Stimulated activated effector memory CD8-positive, alpha-beta T cell treated with anti-CD3 and anti-CD28 coated beads, Interleukin-12 subunit alpha, Interleukin-12 subunit beta, amount 100 ng/mL, for 72 hours (primary cell): ENCODE data around the gene DENND1A.
A peak's percentile ranks its signal among the peaks of the same experiment; 100 is the strongest.

Source experiments
- ATAC-seq: fragments of 150-1000 bp; cut with Tn5 transposase; 2 replicates; pipeline ENCODE4 v1.10.0; 2021
- DNase-seq, 2 donors: peaks; one replicate each; pipeline ENCODE4 v3.0.0; 2021 to 2022; ENCODE audit warnings: low spot score in 2 of 2
- H3K27ac Mint-ChIP-seq: one replicate; pipeline ENCODE4 v1.8.0; 2022; ENCODE audit warnings: mild to moderate bottlenecking, mixed read lengths
- H3K36me3 Mint-ChIP-seq: one replicate; pipeline ENCODE4 v1.8.0; 2022; ENCODE audit warnings: mild to moderate bottlenecking, mixed read lengths
- H3K4me1 Mint-ChIP-seq: one replicate; pipeline ENCODE4 v1.8.0; 2022; ENCODE audit warnings: mixed read lengths
- H3K4me3 Mint-ChIP-seq: one replicate; pipeline ENCODE4 v1.8.0; 2022; ENCODE audit warnings: mild to moderate bottlenecking, mixed read lengths
- H3K9me3 Mint-ChIP-seq: one replicate; pipeline ENCODE4 v1.8.0; 2022; ENCODE audit warnings: mixed read lengths

Gene DENND1A

DNA sequence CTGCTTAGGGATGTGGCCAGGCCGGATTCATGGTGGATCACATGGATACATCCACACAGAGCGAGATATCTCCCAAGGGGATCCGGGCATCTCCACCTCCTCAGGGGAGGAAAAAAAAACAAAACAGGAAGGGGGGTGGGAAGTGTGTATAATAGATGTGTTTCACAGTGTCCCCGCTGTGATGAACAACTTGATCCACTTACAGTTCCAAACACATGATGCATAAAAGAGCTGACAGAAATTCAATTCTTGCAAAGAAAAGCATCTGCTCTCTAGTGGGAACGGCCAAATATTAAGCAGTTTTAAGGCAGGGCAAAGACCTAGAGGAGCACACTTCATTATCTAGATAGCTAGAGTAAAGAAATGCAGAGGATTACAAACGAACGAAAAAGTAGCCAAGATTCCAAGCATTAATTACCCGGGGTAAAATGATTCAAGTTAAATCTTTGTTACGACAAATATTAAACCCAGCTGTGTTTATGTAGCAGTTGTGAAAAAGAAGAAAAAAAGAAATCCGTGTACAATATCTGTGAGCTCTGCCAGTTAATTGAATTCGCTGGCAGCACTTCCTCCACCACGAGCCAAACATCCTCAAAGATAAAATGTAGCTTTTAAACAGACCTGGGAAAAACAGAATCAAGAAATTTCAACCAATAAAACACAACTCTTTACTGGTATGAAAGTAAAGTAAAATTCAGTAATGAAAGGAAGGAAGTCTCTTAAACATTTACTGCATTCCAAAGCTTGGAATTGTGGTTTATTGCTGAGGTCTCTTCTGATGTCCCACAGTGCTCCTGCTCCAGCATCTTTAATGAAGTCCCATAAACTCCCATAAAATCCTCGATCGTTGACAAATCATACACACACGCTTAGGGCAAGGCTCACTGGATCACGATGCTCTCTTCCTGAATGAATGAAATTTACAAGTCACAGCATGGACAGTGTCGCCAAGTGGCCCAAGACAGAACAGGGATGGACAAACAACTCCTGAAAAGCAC is 360.9 kb downstream of the DENND1A start:
- H3K27ac Mint-ChIP-seq, result no peak overlapping the region
- H3K9me3 Mint-ChIP-seq, result no peaks in the 10 kb centered on the region
- no peak overlapping the region for H3K4me3 Mint-ChIP-seq
- DNase-seq (no peak), ATAC-seq (no peak)
- peaks cover 6% of the 10 kb centered on the region for H3K4me1 Mint-ChIP-seq
- no peaks in the 10 kb centered on the region for H3K36me3 Mint-ChIP-seq

DNA sequence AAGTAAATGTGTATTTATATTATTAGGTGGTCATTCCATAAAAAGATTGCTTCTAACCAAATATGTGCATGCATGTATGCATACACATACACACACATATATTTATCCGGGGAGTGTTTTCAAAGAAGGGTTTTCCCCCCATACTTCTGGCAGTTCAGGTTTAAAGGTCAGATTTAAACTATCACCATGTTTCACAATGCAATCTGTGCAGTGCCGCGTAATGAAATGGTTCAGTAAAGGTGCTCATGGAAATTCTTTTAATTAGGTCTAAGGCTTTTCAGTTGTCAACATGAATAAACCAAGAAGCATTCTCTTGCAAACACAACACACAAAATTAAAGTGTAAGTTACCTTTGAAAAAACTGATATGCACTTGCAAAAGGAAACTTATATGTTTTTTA is 362.9 kb downstream of the DENND1A start:
- DNase-seq (no peak), ATAC-seq (no peak)
- H3K27ac Mint-ChIP-seq, result no peak overlapping the region
- H3K36me3 Mint-ChIP-seq, result no peaks in the 10 kb centered on the region
- no peaks in the 10 kb centered on the region for H3K9me3 Mint-ChIP-seq
- no peak overlapping the region for H3K4me3 Mint-ChIP-seq
- H3K4me1 Mint-ChIP-seq, result peaks cover 19% of the 10 kb centered on the region

DNA sequence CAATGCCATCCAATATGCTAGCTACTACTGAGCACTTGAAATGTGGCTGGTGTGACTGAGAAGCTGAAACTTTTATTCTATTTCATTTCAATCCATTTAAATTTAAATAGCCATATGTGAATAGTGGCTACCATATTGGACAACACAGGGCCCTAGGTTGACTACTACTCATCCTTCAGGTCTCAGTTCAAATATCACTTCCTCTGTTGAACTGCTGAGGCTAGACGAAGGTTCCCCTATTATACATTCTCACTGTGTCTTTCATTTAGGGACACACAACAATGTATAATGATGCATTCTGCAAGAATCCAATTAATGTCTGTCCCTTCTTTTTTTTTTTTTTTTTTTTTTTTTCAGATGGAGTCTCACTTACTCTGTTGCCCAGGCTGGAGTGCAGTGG is 365.3 kb downstream of the DENND1A start:
- H3K4me3 Mint-ChIP-seq, result no peak overlapping the region
- DNase-seq (no peak), ATAC-seq (no peak)
- H3K36me3 Mint-ChIP-seq, result no peaks in the 10 kb centered on the region
- H3K4me1 Mint-ChIP-seq, result peaks cover 23% of the 10 kb centered on the region
- H3K27ac Mint-ChIP-seq, result no peak overlapping the region
- no peaks in the 10 kb centered on the region for H3K9me3 Mint-ChIP-seq

DNA sequence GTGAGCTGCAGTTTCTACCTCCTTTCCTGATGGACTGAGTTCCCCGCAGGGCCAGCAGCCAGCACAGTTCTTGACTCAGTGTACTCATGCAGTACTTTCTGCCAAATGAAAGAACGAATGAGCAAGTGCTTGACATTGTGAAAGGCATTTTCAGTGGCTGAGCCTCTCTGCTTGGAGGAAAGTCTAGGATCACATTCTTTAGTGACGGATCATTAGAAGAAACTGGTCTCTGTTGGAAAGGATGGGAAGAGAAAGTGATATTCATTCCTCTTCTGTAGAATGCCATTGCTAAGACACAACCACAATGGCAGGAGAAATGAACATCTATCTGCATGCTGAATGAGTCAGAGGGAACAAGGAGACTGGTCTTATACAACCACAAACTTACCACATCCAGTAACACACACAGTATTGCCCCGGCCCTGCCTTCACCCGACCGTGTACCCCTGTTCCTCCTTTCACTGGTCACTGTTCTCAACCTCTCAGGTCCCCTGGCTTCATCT is 367.0 kb downstream of the DENND1A start:
- ATAC-seq (peak; percentile 97), DNase-seq (peak in 1 of 2 donors; percentile 59)
- H3K4me3 Mint-ChIP-seq, result no peak overlapping the region
- H3K9me3 Mint-ChIP-seq, result no peaks in the 10 kb centered on the region
- peaks cover 23% of the 10 kb centered on the region for H3K4me1 Mint-ChIP-seq
- H3K27ac Mint-ChIP-seq, result no peak overlapping the region
- H3K36me3 Mint-ChIP-seq, result peaks cover 5% of the 10 kb centered on the region

DNA sequence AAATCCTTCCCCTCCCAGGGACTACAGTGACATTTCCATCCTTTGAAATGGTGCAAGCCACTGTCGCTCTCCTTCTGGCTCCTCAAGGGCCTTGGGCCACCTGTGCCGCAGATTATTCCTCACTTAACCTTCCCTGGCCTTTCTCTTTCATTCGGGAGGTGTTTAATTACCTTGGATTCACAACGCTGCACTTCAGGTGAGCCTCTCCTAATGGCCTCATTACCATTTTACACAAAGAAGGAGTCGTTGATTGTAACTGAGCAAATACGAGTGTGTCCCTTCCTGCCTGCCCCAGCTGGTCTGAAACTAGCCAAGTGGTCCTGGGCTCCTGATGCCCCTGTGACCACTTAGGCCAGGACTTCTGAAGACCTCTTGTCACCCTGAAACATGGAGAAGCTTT is 368.9 kb downstream of the DENND1A start:
- DNase-seq, result no peak
- no peak overlapping the region for H3K4me3 Mint-ChIP-seq
- peaks cover 23% of the 10 kb centered on the region for H3K4me1 Mint-ChIP-seq
- ATAC-seq, result no peak
- peaks cover 5% of the 10 kb centered on the region for H3K36me3 Mint-ChIP-seq
- H3K27ac Mint-ChIP-seq, result no peak overlapping the region
- H3K9me3 Mint-ChIP-seq, result no peaks in the 10 kb centered on the region

DNA sequence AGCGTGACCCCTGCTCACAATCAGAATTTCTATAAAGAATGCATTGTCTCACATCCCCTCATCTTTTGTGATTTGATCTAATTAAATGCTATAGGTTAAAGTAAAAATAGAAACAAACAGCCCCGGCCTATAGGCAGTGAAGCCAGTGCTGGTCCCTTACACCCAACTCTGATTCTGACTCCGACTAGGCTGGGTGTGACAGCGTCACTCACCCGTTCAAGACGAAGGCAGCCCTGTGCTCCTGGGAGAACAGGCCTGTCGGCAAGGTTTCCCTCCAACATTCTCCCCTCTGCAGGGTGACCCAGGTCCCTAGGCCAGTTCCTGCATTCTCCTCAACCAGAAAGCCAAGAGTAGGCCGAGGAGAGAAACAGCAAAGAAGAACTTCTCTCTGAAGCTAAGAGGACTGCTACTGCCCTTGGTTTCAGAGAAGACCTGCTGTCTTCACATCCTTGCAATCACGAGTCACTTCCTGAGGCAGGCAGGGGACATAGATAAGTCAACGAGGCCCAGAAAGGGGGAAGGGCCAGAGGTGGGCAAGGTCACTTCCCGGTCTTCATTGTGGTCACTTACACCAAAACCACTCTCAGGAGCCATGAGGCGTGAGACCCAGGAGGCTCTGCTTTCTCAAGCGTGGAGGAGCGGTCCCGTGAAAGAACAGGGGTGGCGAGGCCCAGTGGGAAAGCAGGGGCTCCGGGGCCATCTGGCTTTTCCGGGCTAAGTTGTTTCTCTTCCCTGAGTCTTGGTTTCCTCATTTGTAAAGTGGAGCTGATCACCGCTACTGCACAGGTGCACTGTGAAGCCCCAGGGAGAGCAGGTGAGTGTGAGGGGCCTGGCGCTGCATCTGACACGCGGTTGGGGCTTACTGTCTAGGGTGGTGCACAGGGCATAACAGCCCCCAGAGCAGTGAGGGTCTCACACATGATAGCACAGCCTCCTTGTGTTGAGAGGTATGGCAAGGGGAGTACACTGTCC is 373.2 kb downstream of the DENND1A start:
- H3K4me1 Mint-ChIP-seq, result peaks cover 2% of the 10 kb centered on the region
- H3K36me3 Mint-ChIP-seq, result peaks cover 15% of the 10 kb centered on the region
- DNase-seq (no peak), ATAC-seq (no peak)
- H3K4me3 Mint-ChIP-seq, result no peak overlapping the region
- no peaks in the 10 kb centered on the region for H3K9me3 Mint-ChIP-seq
- H3K27ac Mint-ChIP-seq, result no peak overlapping the region

DNA sequence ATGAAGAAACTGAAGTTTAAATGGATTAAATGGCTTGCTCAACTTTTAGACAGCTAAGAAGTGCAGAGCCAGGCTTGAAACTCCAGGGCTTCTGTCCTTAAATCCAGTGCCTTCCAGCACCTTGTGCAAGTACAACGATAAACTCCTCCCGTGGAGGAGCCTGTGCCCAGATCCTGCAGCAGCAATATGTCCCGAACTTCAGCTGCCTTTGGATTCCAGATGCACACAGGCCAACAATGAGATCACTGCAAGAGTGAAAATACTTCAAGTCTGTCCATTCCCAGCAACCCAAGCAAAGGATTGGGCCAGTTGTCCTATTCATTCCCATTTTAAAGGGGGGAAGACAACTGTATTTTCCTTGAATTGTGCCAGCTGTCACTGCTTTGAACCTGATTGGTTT is 374.3 kb downstream of the DENND1A start:
- Mint-ChIP-seq H3K4me3 (no peak overlapping the region), H3K9me3 (no peaks in the 10 kb centered on the region), H3K4me1 (no peaks in the 10 kb centered on the region), H3K36me3 (peaks cover 18% of the 10 kb centered on the region), H3K27ac (no peak overlapping the region)
- ATAC-seq (no peak), DNase-seq (no peak)

DNA sequence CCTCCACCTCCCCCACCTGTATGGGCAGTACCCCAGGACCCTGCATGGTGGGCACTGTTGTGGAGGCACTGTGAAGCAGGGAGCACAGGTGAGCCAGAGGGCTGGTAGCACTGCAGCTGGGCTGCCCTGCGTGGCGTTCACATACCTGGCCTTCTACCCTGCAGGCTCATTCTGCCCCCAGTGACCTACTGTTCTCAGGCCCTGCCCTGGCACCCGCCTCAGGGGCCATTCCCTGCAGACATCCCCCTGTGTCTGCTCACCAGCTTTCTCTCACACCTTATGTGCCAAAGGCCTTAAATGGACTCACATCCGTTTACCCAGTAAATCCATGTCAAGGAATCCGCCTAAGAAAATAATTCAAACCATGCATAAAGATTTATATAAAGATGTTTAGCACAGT is 377.4 kb downstream of the DENND1A start:
- H3K27ac Mint-ChIP-seq, result no peak overlapping the region
- no peaks in the 10 kb centered on the region for H3K9me3 Mint-ChIP-seq
- ATAC-seq, result no peak
- H3K36me3 Mint-ChIP-seq, result peaks cover 12% of the 10 kb centered on the region
- H3K4me1 Mint-ChIP-seq, result peaks cover 8% of the 10 kb centered on the region
- DNase-seq, result no peak
- H3K4me3 Mint-ChIP-seq, result no peak overlapping the region

DNA sequence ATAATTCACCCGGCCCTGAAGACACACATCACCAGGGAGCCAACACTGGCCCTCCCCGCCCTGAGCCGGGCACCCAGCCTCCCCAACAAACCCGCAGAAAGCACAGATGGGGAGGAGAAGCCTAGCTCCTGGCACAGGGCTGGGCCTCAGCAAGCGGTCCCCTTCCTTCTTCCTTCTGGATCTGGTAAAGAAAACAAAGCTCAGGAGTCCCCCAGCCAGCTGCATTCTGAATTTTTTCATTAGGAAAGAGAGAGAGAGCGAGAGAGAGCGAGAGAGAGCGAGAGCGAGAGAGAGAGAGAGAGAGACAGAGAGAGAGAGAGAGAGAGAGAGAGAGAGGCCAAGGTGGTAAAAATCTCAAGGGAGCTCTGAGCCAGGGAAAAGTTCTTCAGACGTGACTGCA is 378.2 kb downstream of the DENND1A start:
- peaks cover 12% of the 10 kb centered on the region for H3K36me3 Mint-ChIP-seq
- DNase-seq, result no peak
- H3K9me3 Mint-ChIP-seq, result no peaks in the 10 kb centered on the region
- H3K4me1 Mint-ChIP-seq, result peaks cover 8% of the 10 kb centered on the region
- H3K4me3 Mint-ChIP-seq, result no peak overlapping the region
- ATAC-seq, result no peak
- H3K27ac Mint-ChIP-seq, result peak overlapping the region; percentile 26

DNA sequence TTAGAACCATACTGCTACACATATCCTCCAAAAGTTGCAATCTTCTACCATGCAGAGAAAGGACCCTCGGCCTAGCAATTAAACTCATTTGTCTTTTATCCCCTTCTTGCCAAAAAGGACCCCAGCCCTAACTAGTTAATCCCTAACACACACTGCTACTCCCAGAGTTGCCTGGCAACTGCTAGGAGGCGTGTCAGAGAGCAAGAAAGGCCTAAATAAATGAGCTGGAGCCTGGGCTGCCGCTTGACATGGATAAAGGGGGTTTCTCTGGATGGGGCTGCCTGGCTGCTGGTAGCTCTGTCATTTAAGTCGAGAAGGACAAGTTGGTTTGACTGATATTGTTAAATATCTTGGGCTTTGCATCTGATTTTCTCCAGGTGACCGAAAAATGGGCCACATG is 379.1 kb downstream of the DENND1A start:
- Mint-ChIP-seq H3K36me3 (peaks cover 12% of the 10 kb centered on the region), H3K9me3 (no peaks in the 10 kb centered on the region), H3K4me3 (no peak overlapping the region)

DNA sequence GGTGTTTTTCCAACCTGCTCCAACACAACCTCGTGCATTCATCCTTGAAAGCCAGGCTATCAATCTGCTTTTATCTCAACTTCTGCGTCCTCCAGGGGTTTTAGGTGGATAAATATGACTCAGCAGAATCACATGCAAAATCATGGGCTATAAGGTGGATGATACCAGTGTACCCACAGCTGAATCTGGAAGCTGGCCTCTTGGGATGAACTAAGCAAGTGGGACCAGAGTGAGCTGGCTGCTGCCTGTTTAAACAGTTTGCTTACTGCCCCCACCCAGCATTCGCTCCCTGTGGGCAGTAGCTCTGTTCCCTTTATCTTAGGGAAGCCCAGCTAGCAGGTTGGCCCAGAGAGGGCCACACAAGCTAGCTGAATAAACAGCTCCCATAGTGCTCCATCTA is 379.9 kb downstream of the DENND1A start:
- no peak for ATAC-seq
- H3K4me3 Mint-ChIP-seq, result no peak overlapping the region

More for the DNA sequence above, 379.1 kb downstream of the DENND1A start:
- ATAC-seq, result no peak
- no peak for DNase-seq
- H3K27ac Mint-ChIP-seq, result no peak overlapping the region
- peaks cover 8% of the 10 kb centered on the region for H3K4me1 Mint-ChIP-seq

DNA sequence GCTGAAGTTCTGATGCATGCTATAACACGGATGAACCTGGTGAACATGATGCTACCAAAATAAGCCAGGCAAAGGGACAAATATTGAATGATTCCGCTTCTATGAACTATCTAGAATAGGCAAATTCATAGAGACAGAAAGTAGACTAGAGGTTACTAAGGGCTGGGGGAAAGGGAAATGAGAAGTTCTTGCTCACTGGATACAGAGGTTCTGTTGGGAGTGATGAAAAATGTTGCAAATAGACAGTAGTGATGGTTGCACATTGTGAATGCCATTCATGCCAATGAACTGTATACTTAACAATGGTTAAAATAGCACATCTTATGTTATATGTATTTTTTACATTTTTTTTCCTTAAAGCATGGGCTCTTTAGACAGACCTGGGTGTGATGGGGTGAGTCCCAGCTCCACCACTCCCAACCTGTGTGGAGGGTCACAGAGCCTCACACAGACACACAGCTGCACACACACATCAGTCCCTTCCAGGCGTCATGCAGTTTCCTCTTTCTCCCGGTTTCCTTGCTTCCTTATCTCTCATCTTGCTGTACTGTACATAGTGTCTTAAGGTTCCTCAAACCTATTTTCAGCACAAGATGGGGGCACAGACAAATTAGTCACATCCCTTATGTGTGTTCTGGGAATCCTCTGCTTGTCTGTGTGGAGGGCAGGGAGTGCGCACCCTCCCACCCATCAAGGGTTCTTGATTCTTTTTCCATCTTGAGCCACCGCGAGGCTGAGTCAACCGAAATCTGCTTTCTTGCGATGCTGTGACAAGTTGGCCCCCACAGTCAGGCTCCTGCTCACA is 381.0 kb downstream of the DENND1A start:
- no peaks in the 10 kb centered on the region for H3K9me3 Mint-ChIP-seq
- H3K36me3 Mint-ChIP-seq, result peaks cover 9% of the 10 kb centered on the region
- DNase-seq, result no peak
- H3K4me3 Mint-ChIP-seq, result no peak overlapping the region
- H3K4me1 Mint-ChIP-seq, result peaks cover 8% of the 10 kb centered on the region
- H3K27ac Mint-ChIP-seq, result peak overlapping the region; percentile 3
- ATAC-seq, result peak; percentile 78

More for the DNA sequence above, 379.9 kb downstream of the DENND1A start:
- Mint-ChIP-seq H3K9me3 (no peaks in the 10 kb centered on the region), H3K27ac (no peak overlapping the region), H3K4me1 (peaks cover 8% of the 10 kb centered on the region), H3K36me3 (peaks cover 12% of the 10 kb centered on the region)
- DNase-seq, result no peak

DNA sequence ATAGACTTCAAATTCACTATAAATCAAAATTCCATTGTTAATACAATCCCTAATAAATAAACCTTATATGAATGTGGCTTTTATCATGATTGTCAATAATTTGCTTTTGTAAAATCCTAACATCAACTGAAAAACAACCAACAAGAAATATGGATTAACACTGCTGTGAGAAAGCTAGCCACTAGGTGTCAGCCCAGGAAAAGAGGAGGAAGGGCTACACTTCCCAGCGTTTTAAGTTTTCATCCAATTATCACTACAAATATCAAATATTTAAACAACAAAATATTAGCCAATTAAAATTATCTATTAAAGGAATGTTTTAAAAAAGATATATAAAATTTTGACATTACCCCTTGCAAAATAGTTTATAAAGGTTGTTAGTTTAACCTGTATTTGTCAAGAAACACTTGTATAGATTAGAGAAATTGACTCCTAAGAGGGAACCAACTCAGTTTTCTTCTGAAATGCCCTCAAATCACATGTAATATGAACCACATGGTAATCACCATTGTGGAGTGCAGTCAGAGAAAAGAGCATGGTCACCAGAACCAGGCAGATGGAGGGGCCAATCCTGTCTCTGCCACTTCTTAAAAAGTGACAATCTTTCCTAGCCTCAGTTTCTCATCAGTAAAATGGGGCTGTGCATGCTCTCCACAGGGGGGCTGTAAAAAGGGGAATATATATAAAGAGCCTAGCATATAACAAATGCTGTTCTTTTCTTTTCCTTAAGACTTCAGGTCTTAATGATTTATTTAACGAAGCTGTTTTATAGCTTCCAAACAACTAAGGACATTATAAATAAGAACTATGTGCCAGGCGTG is 385.7 kb downstream of the DENND1A start:
- H3K27ac Mint-ChIP-seq, result no peak overlapping the region
- H3K9me3 Mint-ChIP-seq, result no peaks in the 10 kb centered on the region
- H3K4me3 Mint-ChIP-seq, result no peak overlapping the region
- no peaks in the 10 kb centered on the region for H3K36me3 Mint-ChIP-seq
- ATAC-seq (no peak), DNase-seq (no peak)
- H3K4me1 Mint-ChIP-seq, result peaks cover 7% of the 10 kb centered on the region

DNA sequence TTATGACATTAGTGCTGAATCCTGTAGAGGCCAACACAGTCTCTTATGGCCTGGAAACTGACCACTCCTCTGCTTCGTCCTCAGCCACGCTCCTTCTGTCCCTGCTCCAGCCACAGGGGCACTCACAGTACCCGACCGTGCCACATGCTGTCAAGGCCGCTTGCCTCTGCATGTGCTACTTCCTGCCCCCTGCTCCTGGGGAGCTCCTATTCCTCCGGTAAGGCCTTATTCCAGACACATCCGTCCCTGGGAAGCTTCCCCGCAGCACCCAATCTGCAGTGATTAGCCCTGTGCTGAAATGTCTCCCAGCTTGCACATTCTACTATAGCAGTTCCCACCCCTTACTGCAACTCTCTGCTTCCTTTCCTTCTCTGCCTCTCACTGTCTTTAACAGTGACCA is 386.4 kb downstream of the DENND1A start:
- DNase-seq (no peak), ATAC-seq (no peak)
- Mint-ChIP-seq H3K4me3 (no peak overlapping the region), H3K27ac (no peak overlapping the region), H3K9me3 (no peaks in the 10 kb centered on the region), H3K4me1 (peaks cover 4% of the 10 kb centered on the region), H3K36me3 (no peaks in the 10 kb centered on the region)
